A673 (cell line): Measurements from ENCODE around the gene ZSWIM9. TPM values are rescaled to one million over a fixed set of nuclear protein-coding genes. Genes with fewer than 3 reads are reported as not detected.
A peak's percentile ranks its signal among the peaks of the same experiment; 100 is the strongest.

ENCODE experiments used
- BruUV-seq: library from RNA; stranded (reverse); fragments of 400-500 nt; replicated peaks from 2 replicates; lab custom pipeline; 2021; lab: Mats Ljungman, UMichigan
- CTCF ChIA-PET: fragments of 300-600 bp; sonication (Branson Sonifier 250); formaldehyde crosslinking; loops from one replicate; lab custom pipeline; 2022; ENCODE audit warnings: antibody characterized with exemption; lab: Charles Lee
- POLR2A ChIA-PET: fragments of 300-600 bp; sonication (Branson Sonifier 250); formaldehyde crosslinking; loops from one replicate; lab custom pipeline; 2022; ENCODE audit warnings: antibody characterized with exemption; ENCODE audit not compliant: low non-redundant PET; lab: Charles Lee
- DNase-seq: peaks from one replicate; pipeline ENCODE4 v3.0.0-alpha.2; 2015; ENCODE audit warnings: low spot score
- H3K27ac ChIP-seq: fragments of 200-600 bp; sonication (generic); 2 replicates; pipeline ENCODE4 v1.5.1; 2016; ENCODE audit warnings: mixed run types, low read depth, mild to moderate bottlenecking, mixed read lengths, antibody characterized with exemption, low read length; ENCODE audit not compliant: poor library complexity, severe bottlenecking
- H3K27me3 ChIP-seq: fragments of 200-600 bp; sonication (generic); replicated peaks from 2 replicates; pipeline ENCODE4 v1.6.1; 2017; ENCODE audit warnings: mixed run types, low read depth, mild to moderate bottlenecking, mixed read lengths, antibody characterized with exemption, low read length; ENCODE audit not compliant: insufficient read depth, poor library complexity
- H3K36me3 ChIP-seq: fragments of 200-600 bp; sonication (generic); 2 replicates; pipeline ENCODE4 v1.6.1; 2016; ENCODE audit warnings: mixed run types, mild to moderate bottlenecking, mixed read lengths, antibody characterized with exemption, low read length; ENCODE audit not compliant: insufficient read depth, poor library complexity, severe bottlenecking
- H3K4me1 ChIP-seq: fragments of 200-600 bp; sonication (generic); 2 replicates; pipeline ENCODE4 v1.6.1; 2017; ENCODE audit warnings: mixed run types, mild to moderate bottlenecking, mixed read lengths, antibody characterized with exemption, low read length; ENCODE audit not compliant: insufficient read depth, poor library complexity, severe bottlenecking
- H3K4me3 ChIP-seq: fragments of 200-600 bp; sonication (generic); 2 replicates; pipeline ENCODE4 v1.5.1; 2016; ENCODE audit warnings: low read depth, mixed run types, mild to moderate bottlenecking, mixed read lengths, low read length; ENCODE audit not compliant: poor library complexity, severe bottlenecking
- H3K9me3 ChIP-seq: fragments of 200-600 bp; sonication (generic); 2 replicates; pipeline ENCODE4 v1.6.1; 2016; ENCODE audit warnings: mixed run types, low read depth, mild to moderate bottlenecking, mixed read lengths, antibody characterized with exemption, low read length; ENCODE audit not compliant: poor library complexity, severe bottlenecking
- EZH2 ChIP-seq: fragments of 200-600 bp; sonication (generic); IDR thresholded peaks from 2 replicates; pipeline ENCODE4 v1.6.1; 2017; ENCODE audit warnings: borderline replicate concordance, low read depth, mild to moderate bottlenecking, mixed read lengths, antibody characterized with exemption, low read length; ENCODE audit not compliant: poor library complexity, severe bottlenecking
- intact Hi-C: fragments of 100-400 bp; cut with micrococcal nuclease; formaldehyde crosslinking; loops from one replicate; pipeline ENCODE4 v1.10.0; 2022; ENCODE audit not compliant: unreplicated experiment
- total RNA-seq: library from RNA; stranded (reverse); gene quantifications from 2 replicates; pipeline ENCODE4 v1.2.3, GENCODE V29; 2021
- TF ChIP-seq, protein P1 (sequence below): fragments of 300-800, 200-600 bp; sonication (generic); conservative IDR thresholded peaks from 2 replicates; pipeline ENCODE4 v1.5.1; 2017; ENCODE audit warnings: low read depth, mild to moderate bottlenecking, antibody characterized with exemption, low read length, moderate library complexity, mixed read lengths

ZSWIM9 gene
- total RNA-seq, 1 experiment from 2014 or later, result 12.0 TPM

DNA sequence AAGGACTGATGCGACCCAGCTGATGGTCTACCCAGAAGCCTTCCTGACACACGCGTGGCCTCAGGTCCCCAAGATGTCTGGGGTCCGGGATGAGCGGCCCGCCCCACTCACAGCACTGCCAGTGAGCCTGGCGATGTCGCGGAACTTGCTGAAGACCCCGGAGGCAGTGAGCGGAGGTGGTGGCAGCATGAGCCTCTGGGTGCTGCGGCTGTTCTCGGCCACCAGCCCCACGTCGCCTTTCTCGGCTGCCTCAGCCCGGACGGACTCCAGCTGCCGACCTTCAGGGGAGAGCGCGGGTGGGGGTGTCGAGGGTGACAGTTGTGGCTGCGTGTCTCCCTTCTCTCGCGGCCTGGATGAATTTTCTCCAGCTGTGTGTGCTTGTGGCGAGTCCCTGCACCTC, 33.1 kb upstream of the ZSWIM9 start:
- H3K36me3 ChIP-seq, result peaks cover 43% of the 10 kb centered on the region
- BruUV-seq, result no TSS peak
- H3K27me3 ChIP-seq, result no peaks in the 10 kb centered on the region
- intact Hi-C loops, result no loop called here
- ChIA-PET CTCF (no interaction called here), POLR2A (no interaction called here)
- H3K4me3 ChIP-seq, result no peak overlapping the region
- TF ChIP-seq EZH2, result no peak
- TF ChIP-seq, protein P1, sequence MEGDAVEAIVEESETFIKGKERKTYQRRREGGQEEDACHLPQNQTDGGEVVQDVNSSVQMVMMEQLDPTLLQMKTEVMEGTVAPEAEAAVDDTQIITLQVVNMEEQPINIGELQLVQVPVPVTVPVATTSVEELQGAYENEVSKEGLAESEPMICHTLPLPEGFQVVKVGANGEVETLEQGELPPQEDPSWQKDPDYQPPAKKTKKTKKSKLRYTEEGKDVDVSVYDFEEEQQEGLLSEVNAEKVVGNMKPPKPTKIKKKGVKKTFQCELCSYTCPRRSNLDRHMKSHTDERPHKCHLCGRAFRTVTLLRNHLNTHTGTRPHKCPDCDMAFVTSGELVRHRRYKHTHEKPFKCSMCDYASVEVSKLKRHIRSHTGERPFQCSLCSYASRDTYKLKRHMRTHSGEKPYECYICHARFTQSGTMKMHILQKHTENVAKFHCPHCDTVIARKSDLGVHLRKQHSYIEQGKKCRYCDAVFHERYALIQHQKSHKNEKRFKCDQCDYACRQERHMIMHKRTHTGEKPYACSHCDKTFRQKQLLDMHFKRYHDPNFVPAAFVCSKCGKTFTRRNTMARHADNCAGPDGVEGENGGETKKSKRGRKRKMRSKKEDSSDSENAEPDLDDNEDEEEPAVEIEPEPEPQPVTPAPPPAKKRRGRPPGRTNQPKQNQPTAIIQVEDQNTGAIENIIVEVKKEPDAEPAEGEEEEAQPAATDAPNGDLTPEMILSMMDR, result no peak
- no peak for DNase-seq
- H3K4me1 ChIP-seq, result no peaks in the 10 kb centered on the region
- H3K27ac ChIP-seq, result no peak overlapping the region
- no peaks in the 10 kb centered on the region for H3K9me3 ChIP-seq

DNA sequence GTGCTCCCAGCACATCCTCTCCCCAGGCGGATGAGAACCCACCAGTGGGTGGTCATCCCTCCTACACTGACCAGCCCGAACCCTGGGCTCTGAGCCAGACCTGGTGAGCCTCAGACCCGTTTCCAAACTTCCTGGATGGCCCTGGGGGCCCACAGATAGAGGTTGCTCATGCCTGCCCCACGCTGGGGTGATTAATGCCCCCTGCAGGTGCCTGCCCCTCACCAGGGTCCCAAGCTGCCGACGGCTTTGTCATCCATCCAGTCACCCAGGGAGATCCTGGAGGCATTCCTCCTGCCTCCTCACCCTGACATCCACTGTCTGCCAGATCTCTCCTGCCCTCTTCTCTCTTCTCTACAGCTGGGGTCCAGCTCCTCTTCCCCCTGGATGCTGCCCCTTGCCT, 31.4 kb upstream of the ZSWIM9 start:
- no peaks in the 10 kb centered on the region for H3K27me3 ChIP-seq
- no peak for TF ChIP-seq EZH2
- TF ChIP-seq, protein P1, result no peak
- intact Hi-C loops, result no loop called here
- no peak overlapping the region for H3K4me3 ChIP-seq
- no peaks in the 10 kb centered on the region for H3K4me1 ChIP-seq
- H3K36me3 ChIP-seq, result peaks cover 49% of the 10 kb centered on the region
- H3K27ac ChIP-seq, result no peak overlapping the region
- no TSS peak for BruUV-seq
- no peak for DNase-seq
- ChIA-PET POLR2A (no interaction called here), CTCF (no interaction called here)
- H3K9me3 ChIP-seq, result no peaks in the 10 kb centered on the region

DNA sequence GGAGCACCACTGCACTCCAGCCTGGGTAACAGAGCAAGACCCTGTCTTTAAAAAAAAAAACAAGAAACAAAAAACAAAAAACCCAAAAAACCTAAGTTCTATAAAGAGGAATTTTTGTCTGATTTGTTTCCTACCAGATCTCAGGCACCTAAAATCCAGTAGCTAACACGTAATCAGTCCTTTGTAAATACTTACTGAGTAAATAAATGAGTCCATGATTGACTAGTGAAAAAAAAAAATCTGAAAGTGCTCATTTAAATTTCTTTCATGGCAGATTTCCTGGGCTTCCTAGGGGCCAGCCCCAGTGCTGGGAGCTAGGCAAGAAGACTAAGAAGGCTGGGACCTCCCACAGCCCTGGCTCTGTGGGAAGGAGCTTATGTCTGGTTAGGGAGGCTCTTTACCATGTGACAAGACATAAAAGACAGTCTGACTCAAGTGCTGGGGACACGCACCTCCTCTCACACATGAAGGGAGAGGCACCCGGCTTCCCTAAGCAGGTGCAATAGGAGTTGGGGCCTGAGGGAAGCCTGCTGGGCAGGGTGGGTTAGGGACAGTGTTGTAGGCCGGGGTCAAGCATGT, 22.8 kb upstream of the ZSWIM9 start:
- H3K36me3 ChIP-seq, result peaks cover 79% of the 10 kb centered on the region
- ChIA-PET POLR2A (no interaction called here), CTCF (interaction anchor here (0.5 to 0.6 kb wide), 4 partner anchors 28 to 184 kb away, joined by 3 to 7 read pairs (median 7); no protein-coding TSS in a partner anchor)
- peaks cover 8% of the 10 kb centered on the region for H3K4me1 ChIP-seq
- intact Hi-C loops, result no loop called here
- peak overlapping the region; percentile 41 for H3K27ac ChIP-seq
- BruUV-seq, result no TSS peak
- TF ChIP-seq, protein P1, result no peak
- no peak for TF ChIP-seq EZH2
- no peaks in the 10 kb centered on the region for H3K9me3 ChIP-seq
- H3K27me3 ChIP-seq, result no peaks in the 10 kb centered on the region
- no peak overlapping the region for H3K4me3 ChIP-seq
- peak; percentile 63 for DNase-seq
